ENCODE results near the gene INF2. TPM values are rescaled to one million over a fixed set of nuclear protein-coding genes. Genes with fewer than 3 reads are reported as not detected.
A peak's percentile ranks its signal among the peaks of the same experiment; 100 is the strongest.
"Not testable (repeated sequence)": the region's sequence is repeated elsewhere in the genome, so short reads cannot be mapped to it uniquely, and the experiment has no call there.

Gene INF2
- total RNA-seq, 1 donor from 2014 or later, result 26.6 TPM

DNA sequence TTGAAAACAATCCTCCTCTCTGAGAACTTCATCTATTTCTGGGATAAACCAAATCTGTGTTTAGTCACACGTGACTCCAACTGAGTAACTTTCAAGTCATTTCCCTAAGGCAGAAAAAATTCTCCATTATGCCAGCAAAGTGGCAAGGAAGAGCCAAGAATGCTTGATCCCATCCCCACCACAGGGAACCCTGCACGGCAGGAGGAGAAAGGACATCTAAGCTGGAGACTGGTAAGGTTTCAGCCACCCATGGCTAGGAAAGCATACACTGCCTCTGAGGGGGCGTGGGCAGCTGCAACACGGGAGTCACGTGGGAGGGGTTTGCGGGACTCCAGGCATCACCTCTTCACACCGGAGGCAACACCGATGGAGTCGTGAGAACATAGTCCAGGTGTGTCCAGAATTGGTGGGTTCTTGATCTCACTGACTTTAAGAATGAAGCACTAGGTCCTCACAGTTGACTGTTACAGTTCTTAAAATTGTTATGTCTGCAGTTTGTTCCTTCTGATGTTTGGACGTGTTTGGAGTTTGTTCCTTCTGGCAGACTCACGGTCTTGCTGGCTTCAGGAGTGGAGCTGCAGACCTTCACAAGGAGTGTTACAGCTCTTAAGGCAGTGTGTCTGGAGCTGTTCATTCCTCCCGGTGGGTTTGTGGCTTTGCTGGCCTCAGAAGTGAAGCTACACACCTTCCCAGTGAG, 60.8 kb downstream of the INF2 start:
- TF ChIP-seq, protein P1, sequence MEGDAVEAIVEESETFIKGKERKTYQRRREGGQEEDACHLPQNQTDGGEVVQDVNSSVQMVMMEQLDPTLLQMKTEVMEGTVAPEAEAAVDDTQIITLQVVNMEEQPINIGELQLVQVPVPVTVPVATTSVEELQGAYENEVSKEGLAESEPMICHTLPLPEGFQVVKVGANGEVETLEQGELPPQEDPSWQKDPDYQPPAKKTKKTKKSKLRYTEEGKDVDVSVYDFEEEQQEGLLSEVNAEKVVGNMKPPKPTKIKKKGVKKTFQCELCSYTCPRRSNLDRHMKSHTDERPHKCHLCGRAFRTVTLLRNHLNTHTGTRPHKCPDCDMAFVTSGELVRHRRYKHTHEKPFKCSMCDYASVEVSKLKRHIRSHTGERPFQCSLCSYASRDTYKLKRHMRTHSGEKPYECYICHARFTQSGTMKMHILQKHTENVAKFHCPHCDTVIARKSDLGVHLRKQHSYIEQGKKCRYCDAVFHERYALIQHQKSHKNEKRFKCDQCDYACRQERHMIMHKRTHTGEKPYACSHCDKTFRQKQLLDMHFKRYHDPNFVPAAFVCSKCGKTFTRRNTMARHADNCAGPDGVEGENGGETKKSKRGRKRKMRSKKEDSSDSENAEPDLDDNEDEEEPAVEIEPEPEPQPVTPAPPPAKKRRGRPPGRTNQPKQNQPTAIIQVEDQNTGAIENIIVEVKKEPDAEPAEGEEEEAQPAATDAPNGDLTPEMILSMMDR (IDR thresholded peaks at IDR 0.05; ENCODE audit: insufficient read depth, low read length, severe bottlenecking), result no peak
- DNase-seq (ENCODE audit: low read depth) (peak; percentile 50), FAIRE-seq (no peak)
- peaks cover 5% of the 10 kb centered on the region for H3K36me3 ChIP-seq (ENCODE audit: control insufficient read depth, insufficient read depth, low read length)
- H3K27me3 ChIP-seq (ENCODE audit: control insufficient read depth, insufficient read depth, low read length), result no peaks in the 10 kb centered on the region
- no peak overlapping the region for H3K4me3 ChIP-seq (ENCODE audit: low read depth, low read length)

DNA sequence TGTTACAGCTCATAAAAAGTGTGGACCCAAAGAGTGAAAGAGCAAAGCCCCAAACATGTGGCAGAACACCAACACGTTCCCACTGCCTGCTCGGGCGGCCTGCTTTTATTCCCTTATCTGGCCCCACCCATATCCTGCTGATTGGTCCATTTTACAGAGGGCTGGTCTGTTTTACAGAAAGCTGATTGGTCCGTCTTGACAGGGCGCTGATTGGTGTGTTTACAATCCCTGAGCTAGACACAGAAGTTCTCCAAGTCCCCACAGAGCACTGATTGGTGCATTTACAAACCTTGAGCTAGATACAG, 61.3 kb downstream of the INF2 start:
- DNase-seq (ENCODE audit: low read depth); FAIRE-seq; H3K36me3 ChIP-seq (ENCODE audit: control insufficient read depth, insufficient read depth, low read length); H3K27me3 ChIP-seq (ENCODE audit: control insufficient read depth, insufficient read depth, low read length); H3K4me3 ChIP-seq (ENCODE audit: low read depth, low read length): not testable (repeated sequence)

DNA sequence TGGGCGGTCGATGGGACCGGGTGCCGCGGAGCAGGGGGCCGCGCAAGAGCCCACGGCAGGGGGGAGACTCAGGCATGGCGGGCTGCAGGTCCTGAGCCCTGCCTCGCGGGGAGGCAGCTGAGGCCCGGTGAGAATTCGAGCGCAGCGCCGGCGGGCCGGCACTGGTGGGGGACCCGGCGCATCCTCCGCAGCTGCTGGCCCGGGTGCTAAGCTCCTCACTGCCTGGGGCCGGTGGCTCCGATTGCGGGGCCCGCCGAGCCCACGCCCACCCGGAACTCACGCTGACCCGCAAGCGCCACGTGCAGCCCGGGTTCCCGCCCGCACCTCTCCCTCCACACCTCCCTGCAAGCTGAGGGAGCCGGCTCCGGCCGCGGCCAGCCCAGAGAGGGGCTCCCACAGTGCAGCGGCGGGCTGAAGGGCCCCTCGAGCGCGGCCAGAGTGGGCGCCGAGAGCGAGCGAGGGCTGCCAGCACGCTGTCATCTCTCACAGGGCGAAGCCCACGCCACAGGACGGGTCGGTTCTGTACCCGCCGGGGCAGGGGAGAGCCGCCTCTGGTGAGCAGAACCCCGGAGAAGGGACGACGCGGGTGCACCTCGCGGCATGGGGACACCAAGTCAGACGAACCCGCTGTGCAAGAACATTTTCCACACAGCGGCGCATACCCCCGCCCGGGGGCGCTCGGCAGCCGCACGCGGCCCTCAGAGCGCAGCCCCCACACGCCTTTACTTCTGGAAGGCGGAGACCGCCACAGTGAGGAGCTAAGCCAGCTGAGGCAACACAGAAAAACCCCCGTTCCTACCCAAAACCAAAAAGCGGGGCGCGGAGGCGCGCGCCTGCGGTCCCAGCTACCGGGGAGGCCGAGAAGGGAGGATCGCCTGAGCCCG, 62.4 kb downstream of the INF2 start:
- Histone ChIP-seq H3K4me3 (ENCODE audit: low read depth, low read length) (peak overlapping the region; percentile 82), H3K36me3 (ENCODE audit: control insufficient read depth, insufficient read depth, low read length) (peaks cover 16% of the 10 kb centered on the region), H3K27me3 (ENCODE audit: control insufficient read depth, insufficient read depth, low read length) (no peaks in the 10 kb centered on the region)
- TF ChIP-seq, protein P1 (IDR thresholded peaks at IDR 0.05; ENCODE audit: insufficient read depth, low read length, severe bottlenecking), result no peak
- DNase-seq (ENCODE audit: low read depth) (no peak), FAIRE-seq (no peak)

DNA sequence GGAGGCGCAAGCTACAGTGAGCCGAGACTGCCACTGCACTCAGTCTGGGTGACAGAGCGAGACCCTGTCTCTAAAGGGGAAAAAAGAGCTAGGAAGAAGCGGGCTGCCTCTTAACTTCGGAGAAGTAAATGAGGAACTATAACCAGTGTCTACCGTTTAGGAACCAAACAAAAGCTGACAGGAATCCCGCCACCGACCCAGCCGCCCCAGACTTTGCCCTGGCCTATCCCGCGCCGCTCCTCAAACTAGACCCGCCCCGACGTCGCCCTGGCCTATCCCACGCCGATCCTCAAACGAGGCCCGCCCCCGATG, 63.0 kb downstream of the INF2 start:
- H3K36me3 ChIP-seq (ENCODE audit: control insufficient read depth, insufficient read depth, low read length), result peaks cover 22% of the 10 kb centered on the region
- peak overlapping the region; percentile 82 for H3K4me3 ChIP-seq (ENCODE audit: low read depth, low read length)
- TF ChIP-seq, protein P1 (IDR thresholded peaks at IDR 0.05; ENCODE audit: insufficient read depth, low read length, severe bottlenecking), result no peak
- H3K27me3 ChIP-seq (ENCODE audit: control insufficient read depth, insufficient read depth, low read length), result no peaks in the 10 kb centered on the region
- FAIRE-seq, result no peak
- DNase-seq (ENCODE audit: low read depth), result no peak

DNA sequence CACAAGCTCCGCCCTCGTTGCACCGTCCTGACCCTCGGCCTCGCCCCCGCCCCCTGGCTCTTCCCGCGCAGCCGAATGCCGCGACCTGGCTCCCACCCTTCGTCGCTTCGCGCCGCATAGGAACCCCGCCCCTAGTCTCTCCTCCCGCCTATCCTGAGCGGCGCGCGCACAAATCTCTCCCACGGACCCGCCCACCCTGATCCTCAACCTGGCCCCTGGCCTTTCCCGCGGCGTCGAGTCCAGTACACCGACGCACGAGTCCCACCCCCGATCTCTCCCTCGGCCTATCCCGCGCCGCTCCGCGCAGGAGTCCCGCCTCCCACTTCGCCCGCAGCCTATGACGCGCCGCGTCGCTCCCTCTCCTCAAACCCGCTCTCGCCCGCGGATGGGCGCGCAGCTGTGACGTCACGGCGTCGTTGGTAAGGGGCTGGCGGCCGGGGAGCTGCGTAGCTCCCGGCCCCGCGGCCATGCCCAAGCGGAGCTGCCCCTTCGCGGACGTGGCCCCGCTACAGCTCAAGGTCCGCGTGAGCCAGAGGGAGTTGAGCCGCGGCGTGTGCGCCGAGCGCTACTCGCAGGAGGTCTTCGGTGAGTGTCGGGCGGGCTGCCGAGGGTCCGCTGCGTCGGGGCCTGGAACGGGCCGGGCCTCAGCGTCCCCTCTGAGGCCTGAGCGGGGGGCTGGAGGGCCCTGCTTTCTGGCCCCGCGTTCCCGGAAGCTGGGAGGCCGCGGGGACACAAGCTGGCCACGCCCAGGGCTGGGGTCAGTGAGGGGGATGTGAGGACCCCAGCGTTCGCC, 63.5 kb downstream of the INF2 start, which contains the start of gene SIVA1:
Gene SIVA1 (plus strand): TSS at position 413 of the 793 bp plus-strand sequence. CDS start 55 bp downstream, at position 468.
- Histone ChIP-seq H3K27me3 (ENCODE audit: control insufficient read depth, insufficient read depth, low read length) (no peaks in the 10 kb centered on the region), H3K4me3 (ENCODE audit: low read depth, low read length) (peak within 1 kb of the TSS; percentile 82), H3K36me3 (ENCODE audit: control insufficient read depth, insufficient read depth, low read length) (peaks cover 26% of the 10 kb centered on the region)
- FAIRE-seq (no peak), DNase-seq (ENCODE audit: low read depth) (peak; percentile 96)
- TF ChIP-seq, protein P1 (IDR thresholded peaks at IDR 0.05; ENCODE audit: insufficient read depth, low read length, severe bottlenecking), result no peak
